GM19397 (cell line): Measurements from ENCODE around the gene TOMM34.

Experiments
- ATAC-seq: cut with Tn5 transposase; IDR thresholded peaks from one replicate; pipeline ENCODE4 v1.9.1; 2021; ENCODE audit warnings: mild to moderate bottlenecking, moderate library complexity; ENCODE audit not compliant: unreplicated experiment

TOMM34 gene

GRCh38 chr20:44897133-44897532, 63.1 kb downstream of the TOMM34 start:
- ATAC-seq, result no peak

GRCh38 chr20:44896583-44896982, 63.6 kb downstream of the TOMM34 start:
- no peak for ATAC-seq

GRCh38 chr20:44894959-44895358, 65.2 kb downstream of the TOMM34 start:
- ATAC-seq, result no peak
